IMR-90 (cell line): ENCODE measurements around the gene DSP. TPM values are rescaled to one million over a fixed set of nuclear protein-coding genes. Genes with fewer than 3 reads are reported as not detected.

ENCODE experiments used
- ATAC-seq: fragments of 200-7000 bp; cut with Tn5 transposase; 2 replicates; pipeline ENCODE4 v1.9.1; 2020; ENCODE audit warnings: low read depth, mild to moderate bottlenecking, moderate library complexity
- BruUV-seq: library from RNA; stranded (reverse); fragments of 400-500 nt; replicated peaks from 2 replicates; lab custom pipeline; 2021; lab: Mats Ljungman, UMichigan
- CTCF ChIA-PET: fragments of 300-600 bp; formaldehyde crosslinking; extraction: SDS; loops from one replicate; lab custom pipeline; 2021; ENCODE audit warnings: antibody characterized with exemption; lab: Yijun Ruan, JAX
- POLR2A ChIA-PET: fragments of 300-600 bp; sonication (Branson Sonifier 250); formaldehyde crosslinking; loops from one replicate; lab custom pipeline; 2022; ENCODE audit warnings: antibody characterized with exemption; ENCODE audit not compliant: unreplicated experiment; lab: Charles Lee
- DNase-seq: peaks from one replicate; pipeline ENCODE4 v3.0.0; 2013
- H2AFZ ChIP-seq: replicated peaks from 2 replicates; pipeline ENCODE3; 2013; ENCODE audit warnings: low read length, mild to moderate bottlenecking; ENCODE audit not compliant: poor library complexity
- H2AK5ac ChIP-seq: 2 replicates; pipeline ENCODE4 v1.6.1; 2013; ENCODE audit warnings: low read depth, low read length, inconsistent platforms
- H2AK9ac ChIP-seq: replicated peaks from 2 replicates; pipeline ENCODE3; 2013; ENCODE audit warnings: mild to moderate bottlenecking, low read depth, low read length, moderate library complexity; ENCODE audit not compliant: poor library complexity
- H2BK120ac ChIP-seq: 2 replicates; pipeline ENCODE4 v1.6.1; 2013; ENCODE audit warnings: low read depth, low read length, inconsistent platforms
- H2BK15ac ChIP-seq: 3 replicates; pipeline ENCODE4 v1.6.1; 2013; ENCODE audit warnings: low read depth, low read length, inconsistent platforms
- H2BK20ac ChIP-seq: 2 replicates; pipeline ENCODE4 v1.6.1; 2013; ENCODE audit warnings: low read depth, mild to moderate bottlenecking, inconsistent platforms, low read length, moderate library complexity
- H2BK5ac ChIP-seq: 2 replicates; pipeline ENCODE4 v1.6.1; 2013; ENCODE audit warnings: mild to moderate bottlenecking, low read depth, low read length, inconsistent platforms; ENCODE audit not compliant: poor library complexity, severe bottlenecking
- H3K14ac ChIP-seq: replicated peaks from 2 replicates; pipeline ENCODE4 v1.6.1; 2013; ENCODE audit warnings: low read depth, low read length, inconsistent platforms
- H3K18ac ChIP-seq: 2 replicates; pipeline ENCODE4 v1.6.1; 2013; ENCODE audit warnings: low read depth, low read length, control low read depth
- H3K23ac ChIP-seq: 2 replicates; pipeline ENCODE4 v1.6.1; 2013; ENCODE audit warnings: low read depth, low read length, inconsistent platforms
- H3K27ac ChIP-seq: 2 replicates; pipeline ENCODE4 v1.5.1; 2013; ENCODE audit warnings: mild to moderate bottlenecking, control low read depth, low read length; ENCODE audit not compliant: insufficient read depth
- H3K27me3 ChIP-seq: 2 replicates; pipeline ENCODE4 v1.6.1; 2013; ENCODE audit warnings: low read length; ENCODE audit not compliant: control insufficient read depth, insufficient read depth
- H3K36me3 ChIP-seq: 2 replicates; pipeline ENCODE4 v1.6.1; 2013; ENCODE audit warnings: low read length, mixed read lengths; ENCODE audit not compliant: control insufficient read depth, insufficient read depth
- H3K4ac ChIP-seq: 2 replicates; pipeline ENCODE4 v1.6.1; 2013; ENCODE audit warnings: low read depth, low read length, inconsistent platforms
- H3K4me1 ChIP-seq: 2 replicates; pipeline ENCODE4 v1.6.1; 2013; ENCODE audit warnings: low read length, mixed read lengths; ENCODE audit not compliant: control insufficient read depth, insufficient read depth
- H3K4me2 ChIP-seq: 2 replicates; pipeline ENCODE4 v1.6.1; 2013; ENCODE audit warnings: low read depth, mild to moderate bottlenecking, control low read depth, low read length, moderate library complexity
- H3K4me3 ChIP-seq: 2 replicates; pipeline ENCODE4 v1.5.1; 2013; ENCODE audit warnings: low read depth, mild to moderate bottlenecking, control low read depth, low read length, moderate library complexity; ENCODE audit not compliant: insufficient read depth
- H3K56ac ChIP-seq: 2 replicates; pipeline ENCODE4 v1.6.1; 2013; ENCODE audit warnings: low read length, inconsistent platforms; ENCODE audit not compliant: insufficient read depth; ENCODE audit errors: extremely low read depth
- H3K79me1 ChIP-seq, 2 experiments: 2 replicates each; pipeline ENCODE4 v1.6.1; 2013; ENCODE audit warnings: low read length in 2 of 2, inconsistent platforms in 1 of 2, low read depth in 1 of 2
- H3K9ac ChIP-seq: 2 replicates; pipeline ENCODE4 v1.6.1; 2013; ENCODE audit warnings: low read depth, low read length, control low read depth
- H3K9me1 ChIP-seq: 2 replicates; pipeline ENCODE4 v1.6.1; 2013; ENCODE audit warnings: low read length, inconsistent platforms; ENCODE audit not compliant: insufficient read depth
- H3K9me3 ChIP-seq: 2 replicates; pipeline ENCODE4 v1.6.1; 2013; ENCODE audit warnings: low read length; ENCODE audit not compliant: control insufficient read depth, insufficient read depth
- H4K20me1 ChIP-seq: 2 replicates; pipeline ENCODE4 v1.6.1; 2013; ENCODE audit warnings: low read length, inconsistent platforms; ENCODE audit not compliant: insufficient read depth
- H4K5ac ChIP-seq: 2 replicates; pipeline ENCODE4 v1.6.1; 2013; ENCODE audit warnings: mild to moderate bottlenecking, low read depth, low read length, control low read depth
- H4K8ac ChIP-seq, 2 experiments: 2 replicates each; pipeline ENCODE4 v1.6.1; 2013; ENCODE audit warnings: low read depth in 2 of 2, low read length in 2 of 2, control low read depth in 1 of 2, inconsistent platforms in 1 of 2
- H4K91ac ChIP-seq: 2 replicates; pipeline ENCODE4 v1.6.1; 2013; ENCODE audit warnings: low read depth, low read length, inconsistent platforms; ENCODE audit not compliant: insufficient read depth
- BHLHE40 ChIP-seq: fragments of 150-350 bp; IDR thresholded peaks from 2 replicates; pipeline ENCODE4 v1.6.1; 2016; ENCODE audit warnings: mild to moderate bottlenecking, low read depth, low read length
- CEBPB ChIP-seq: IDR thresholded peaks from 2 replicates; pipeline ENCODE4 v1.6.1; 2012; ENCODE audit warnings: low read depth, low read length, improper control_type of control experiment
- CHD1 ChIP-seq: IDR thresholded peaks from 2 replicates; pipeline ENCODE4 v1.6.1; 2012; ENCODE audit warnings: low read depth, low read length, improper control_type of control experiment
- FOS ChIP-seq: fragments of 150-350 bp; IDR thresholded peaks from 2 replicates; pipeline ENCODE4 v1.6.1; 2016; ENCODE audit warnings: low read depth, low read length
- MAFK ChIP-seq: IDR thresholded peaks from 2 replicates; pipeline ENCODE4 v1.6.1; 2012; ENCODE audit warnings: low read depth, low read length, improper control_type of control experiment
- MAZ ChIP-seq: IDR thresholded peaks from 2 replicates; pipeline ENCODE4 v1.6.1; 2012; ENCODE audit warnings: low read depth, mild to moderate bottlenecking, low read length, improper control_type of control experiment, moderate library complexity, borderline replicate concordance
- POLR2A ChIP-seq: IDR thresholded peaks from 2 replicates; pipeline ENCODE4 v1.6.1; 2012; ENCODE audit warnings: mild to moderate bottlenecking, low read depth, low read length
- RAD21 ChIP-seq: IDR thresholded peaks from 2 replicates; pipeline ENCODE4 v1.6.1; 2012; ENCODE audit warnings: low read length, improper control_type of control experiment
- RCOR1 ChIP-seq: IDR thresholded peaks from 2 replicates; pipeline ENCODE4 v1.6.1; 2012; ENCODE audit warnings: mild to moderate bottlenecking, low read length, improper control_type of control experiment; ENCODE audit not compliant: insufficient replicate concordance
- RFX5 ChIP-seq: IDR thresholded peaks from 2 replicates; pipeline ENCODE4 v1.8.0; 2012; ENCODE audit warnings: low read depth, mild to moderate bottlenecking, low read length, moderate library complexity
- SMC3 ChIP-seq: fragments of 150-350 bp; IDR thresholded peaks from 2 replicates; pipeline ENCODE4 v1.6.1; 2016; ENCODE audit warnings: low read depth, mild to moderate bottlenecking, antibody characterized with exemption, low read length, moderate library complexity
- WGBS, 2 experiments: methylation state at CpG; one replicate each; pipeline versions ENCODE4 v1.1.5 to v1.1.7; 2013; ENCODE audit warnings: missing lambda C conversion rate in 2 of 2; ENCODE audit not compliant: insufficient read length in 1 of 2; ENCODE audit errors: extremely low coverage in 2 of 2; 5-methylcytosine and 5-hydroxymethylcytosine counted together
- dilution Hi-C: fragments of 300-500 bp; cut with HindIII; formaldehyde crosslinking; loops from one replicate; pipeline ENCODE4 v1.14.3; 2018; ENCODE audit warnings: low sequenced_read_pairs; ENCODE audit not compliant: unreplicated experiment
- in situ Hi-C: fragments of 300-500 bp; cut with MboI; formaldehyde crosslinking; loops from 3 replicates; pipeline ENCODE4 v1.14.3; 2019; ENCODE audit warnings: low sequenced_read_pairs, inconsistent platforms, mixed read lengths
- intact Hi-C: fragments of 100-400 bp; cut with micrococcal nuclease; formaldehyde crosslinking; loops from 2 replicates; pipeline ENCODE4 v1.10.0; 2022
- polyA plus RNA-seq, 3 experiments: library from polyadenylated mRNA; depleted of rRNA; stranded (reverse); fragments of >200 nt; gene quantifications; 2 replicates each; pipeline ENCODE4 v1.2.3, GENCODE V29; 2012; ENCODE audit warnings: low replicate concordance in 1 of 3
- total RNA-seq: library from RNA; depleted of rRNA; stranded (reverse); fragments of >200 nt; gene quantifications from 2 replicates; pipeline ENCODE4 v1.2.3, GENCODE V29; 2012
- TF ChIP-seq, protein P1 (sequence below): conservative IDR thresholded peaks from 2 replicates; pipeline ENCODE4 v1.5.1; 2012; ENCODE audit warnings: mild to moderate bottlenecking, low read depth, low read length, improper control_type of control experiment
- TF ChIP-seq, protein P2 (sequence below): fragments of 150-350 bp; IDR thresholded peaks from 2 replicates; pipeline ENCODE4 v1.6.1; 2016; ENCODE audit warnings: low read depth, mild to moderate bottlenecking, low read length, moderate library complexity, borderline replicate concordance
- TF ChIP-seq, protein P3 (sequence below): fragments of 150-350 bp; IDR thresholded peaks from 2 replicates; pipeline ENCODE4 v1.6.1; 2017; ENCODE audit warnings: mild to moderate bottlenecking, antibody characterized with exemption, low read length, low read depth

Gene DSP
- total and polyA plus RNA-seq, 2 of the 4 experiments (the other 2 are of a cell fraction), result 7.1 to 20.1 TPM

DNA sequence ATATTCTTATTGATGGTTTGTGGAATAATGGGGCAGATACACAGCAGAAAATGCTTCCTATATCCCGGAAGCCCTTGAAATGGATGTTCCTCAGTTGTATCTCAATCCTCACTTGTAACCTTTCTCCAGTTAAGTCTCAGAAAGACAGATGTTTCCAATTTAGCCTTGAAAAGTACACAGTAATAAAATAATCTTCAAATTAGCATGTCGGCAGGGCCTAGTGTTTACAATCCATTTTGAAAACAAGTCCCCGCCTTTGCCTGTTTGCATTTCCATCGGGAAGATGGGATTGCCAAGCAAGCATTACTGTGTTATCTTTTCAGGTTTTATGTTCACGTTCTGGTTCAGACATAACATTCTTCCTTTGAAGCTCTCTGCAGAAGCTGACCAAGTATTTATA lies 90.0 kb downstream of the DSP start:
- Histone ChIP-seq H3K27ac (no peak overlapping the region), H3K14ac (no peak overlapping the region), H4K5ac (no peak overlapping the region), H2AK5ac (no peak overlapping the region), H3K9ac (no peak overlapping the region), H2AK9ac (no peak overlapping the region), H3K36me3 (no peaks in the 10 kb centered on the region), H3K79me1 (no peaks in the 10 kb centered on the region), H3K23ac (no peak overlapping the region), H2BK20ac (no peak overlapping the region), H3K4me1 (0 out of 2 replicates have a peak, but pooled peaks cover 4% of the 10 kb centered on the region), H4K20me1 (no peaks in the 10 kb centered on the region), H2BK15ac (no peak overlapping the region), H2AFZ (no peak overlapping the region), H3K9me3 (no peaks in the 10 kb centered on the region), H3K27me3 (peaks cover 6% of the 10 kb centered on the region; the same call in 1 of the 2 replicates), H2BK5ac (no peak overlapping the region), H4K91ac (no peak overlapping the region), H3K4me2 (no peak overlapping the region), H3K18ac (no peak overlapping the region), H3K4me3 (no peak overlapping the region), H2BK120ac (no peak overlapping the region), H3K4ac (no peak overlapping the region), H4K8ac (no peak overlapping the region), H3K56ac (no peak overlapping the region), H3K9me1 (no peaks in the 10 kb centered on the region)
- WGBS, 2 experiments, result no CpG with 5 or more reads among the region's 5 CpGs
- CTCF ChIA-PET, result interaction anchor here (0.6 to 1.2 kb wide), 2 partner anchors 14 to 693 kb away, joined by 3 read pairs; no protein-coding TSS in a partner anchor
- POLR2A ChIA-PET, result no interaction called here
- no peak for ATAC-seq
- in situ Hi-C loops, result no loop called here
- intact Hi-C loops, result no loop called here
- dilution Hi-C loops, result no loop called here
- DNase-seq, result no peak
- TF ChIP-seq POLR2A (no peak), CHD1 (no peak), CEBPB (no peak), FOS (no peak), MAZ (no peak), RCOR1 (no peak), RFX5 (no peak), RAD21 (no peak), SMC3 (no peak), MAFK (no peak), BHLHE40 (no peak)
- TF ChIP-seq, protein P1, sequence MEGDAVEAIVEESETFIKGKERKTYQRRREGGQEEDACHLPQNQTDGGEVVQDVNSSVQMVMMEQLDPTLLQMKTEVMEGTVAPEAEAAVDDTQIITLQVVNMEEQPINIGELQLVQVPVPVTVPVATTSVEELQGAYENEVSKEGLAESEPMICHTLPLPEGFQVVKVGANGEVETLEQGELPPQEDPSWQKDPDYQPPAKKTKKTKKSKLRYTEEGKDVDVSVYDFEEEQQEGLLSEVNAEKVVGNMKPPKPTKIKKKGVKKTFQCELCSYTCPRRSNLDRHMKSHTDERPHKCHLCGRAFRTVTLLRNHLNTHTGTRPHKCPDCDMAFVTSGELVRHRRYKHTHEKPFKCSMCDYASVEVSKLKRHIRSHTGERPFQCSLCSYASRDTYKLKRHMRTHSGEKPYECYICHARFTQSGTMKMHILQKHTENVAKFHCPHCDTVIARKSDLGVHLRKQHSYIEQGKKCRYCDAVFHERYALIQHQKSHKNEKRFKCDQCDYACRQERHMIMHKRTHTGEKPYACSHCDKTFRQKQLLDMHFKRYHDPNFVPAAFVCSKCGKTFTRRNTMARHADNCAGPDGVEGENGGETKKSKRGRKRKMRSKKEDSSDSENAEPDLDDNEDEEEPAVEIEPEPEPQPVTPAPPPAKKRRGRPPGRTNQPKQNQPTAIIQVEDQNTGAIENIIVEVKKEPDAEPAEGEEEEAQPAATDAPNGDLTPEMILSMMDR, result no peak
- TF ChIP-seq, protein P2, sequence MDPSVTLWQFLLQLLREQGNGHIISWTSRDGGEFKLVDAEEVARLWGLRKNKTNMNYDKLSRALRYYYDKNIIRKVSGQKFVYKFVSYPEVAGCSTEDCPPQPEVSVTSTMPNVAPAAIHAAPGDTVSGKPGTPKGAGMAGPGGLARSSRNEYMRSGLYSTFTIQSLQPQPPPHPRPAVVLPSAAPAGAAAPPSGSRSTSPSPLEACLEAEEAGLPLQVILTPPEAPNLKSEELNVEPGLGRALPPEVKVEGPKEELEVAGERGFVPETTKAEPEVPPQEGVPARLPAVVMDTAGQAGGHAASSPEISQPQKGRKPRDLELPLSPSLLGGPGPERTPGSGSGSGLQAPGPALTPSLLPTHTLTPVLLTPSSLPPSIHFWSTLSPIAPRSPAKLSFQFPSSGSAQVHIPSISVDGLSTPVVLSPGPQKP, result no peak
- TF ChIP-seq, protein P3, sequence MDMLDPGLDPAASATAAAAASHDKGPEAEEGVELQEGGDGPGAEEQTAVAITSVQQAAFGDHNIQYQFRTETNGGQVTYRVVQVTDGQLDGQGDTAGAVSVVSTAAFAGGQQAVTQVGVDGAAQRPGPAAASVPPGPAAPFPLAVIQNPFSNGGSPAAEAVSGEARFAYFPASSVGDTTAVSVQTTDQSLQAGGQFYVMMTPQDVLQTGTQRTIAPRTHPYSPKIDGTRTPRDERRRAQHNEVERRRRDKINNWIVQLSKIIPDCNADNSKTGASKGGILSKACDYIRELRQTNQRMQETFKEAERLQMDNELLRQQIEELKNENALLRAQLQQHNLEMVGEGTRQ, result no peak
- BruUV-seq, result no TSS peak
